Karpas-422 (cell line): Measurements from ENCODE around the gene CUTA. TPM values are rescaled to one million over a fixed set of nuclear protein-coding genes. Genes with fewer than 3 reads are reported as not detected.
"Not testable (repeated sequence)": the region's sequence is repeated elsewhere in the genome, so short reads cannot be mapped to it uniquely, and the experiment has no call there.

Experiments used
- DNase-seq: peaks from one replicate; pipeline ENCODE4 v3.0.0-alpha.2; 2015
- H2AFZ ChIP-seq: fragments of 200-600 bp; sonication (generic); 2 replicates; pipeline ENCODE4 v1.6.1; 2014; ENCODE audit warnings: antibody characterized with exemption, low read length, mixed read lengths
- H3K27ac ChIP-seq: fragments of 200-600 bp; sonication (generic); 2 replicates; pipeline ENCODE4 v1.5.1; 2014; ENCODE audit warnings: mild to moderate bottlenecking, low read length, moderate library complexity
- H3K27me3 ChIP-seq: fragments of 200-600 bp; sonication (generic); 2 replicates; pipeline ENCODE4 v1.6.1; 2014; ENCODE audit warnings: low read length, mixed read lengths
- H3K36me3 ChIP-seq: fragments of 200-600 bp; sonication (generic); 2 replicates; pipeline ENCODE4 v1.6.1; 2014; ENCODE audit warnings: low read length, mixed read lengths; ENCODE audit not compliant: insufficient read depth
- H3K4me1 ChIP-seq: fragments of 200-600 bp; sonication (generic); 2 replicates; pipeline ENCODE4 v1.6.1; 2014; ENCODE audit warnings: mild to moderate bottlenecking, low read length, mixed read lengths
- H3K4me2 ChIP-seq: fragments of 200-600 bp; sonication (generic); 2 replicates; pipeline ENCODE4 v1.6.1; 2014; ENCODE audit warnings: low read length, low read depth, mild to moderate bottlenecking; ENCODE audit not compliant: poor library complexity, severe bottlenecking
- H3K4me3 ChIP-seq: fragments of 200-600 bp; sonication (generic); 2 replicates; pipeline ENCODE4 v1.5.1; 2014; ENCODE audit warnings: mild to moderate bottlenecking, antibody characterized with exemption, low read length, mixed read lengths
- H3K79me2 ChIP-seq: fragments of 200-600 bp; sonication (generic); 2 replicates; pipeline ENCODE4 v1.6.1; 2014; ENCODE audit warnings: mild to moderate bottlenecking, low read length, mixed read lengths
- H3K9ac ChIP-seq: fragments of 200-600 bp; sonication (generic); 2 replicates; pipeline ENCODE4 v1.6.0; 2014; ENCODE audit warnings: low read length
- H3K9me2 ChIP-seq: fragments of 200-600 bp; sonication (generic), shearing (Covaris generic); replicated peaks from 2 replicates; pipeline ENCODE4 v1.6.0; 2014; ENCODE audit warnings: mild to moderate bottlenecking, low read length, moderate library complexity; ENCODE audit not compliant: insufficient read depth
- H3K9me3 ChIP-seq: fragments of 300-700, 200-600 bp; sonication (generic); 2 replicates; pipeline ENCODE4 v1.6.1; 2014; ENCODE audit warnings: low read length, mixed read lengths
- H4K20me1 ChIP-seq: fragments of 200-600 bp; sonication (generic); 2 replicates; pipeline ENCODE4 v1.6.1; 2014; ENCODE audit warnings: mild to moderate bottlenecking, antibody characterized with exemption, low read length, low read depth; ENCODE audit not compliant: insufficient read depth
- small RNA-seq: library from RNA; depleted of rRNA; stranded (forward); fragments of <200 nt; gene quantifications from one replicate; pipeline ENCODE3, GENCODE V24; 2014
- total RNA-seq: library from RNA; depleted of rRNA; stranded (reverse); fragments of >200 nt; shearing (Covaris generic); gene quantifications from 2 replicates; pipeline ENCODE4 v1.2.3, GENCODE V29; 2014; ENCODE audit warnings: low replicate concordance; rRNA removed

Gene CUTA
- total RNA-seq, 1 experiment from 2014 or later, result 260 TPM

DNA sequence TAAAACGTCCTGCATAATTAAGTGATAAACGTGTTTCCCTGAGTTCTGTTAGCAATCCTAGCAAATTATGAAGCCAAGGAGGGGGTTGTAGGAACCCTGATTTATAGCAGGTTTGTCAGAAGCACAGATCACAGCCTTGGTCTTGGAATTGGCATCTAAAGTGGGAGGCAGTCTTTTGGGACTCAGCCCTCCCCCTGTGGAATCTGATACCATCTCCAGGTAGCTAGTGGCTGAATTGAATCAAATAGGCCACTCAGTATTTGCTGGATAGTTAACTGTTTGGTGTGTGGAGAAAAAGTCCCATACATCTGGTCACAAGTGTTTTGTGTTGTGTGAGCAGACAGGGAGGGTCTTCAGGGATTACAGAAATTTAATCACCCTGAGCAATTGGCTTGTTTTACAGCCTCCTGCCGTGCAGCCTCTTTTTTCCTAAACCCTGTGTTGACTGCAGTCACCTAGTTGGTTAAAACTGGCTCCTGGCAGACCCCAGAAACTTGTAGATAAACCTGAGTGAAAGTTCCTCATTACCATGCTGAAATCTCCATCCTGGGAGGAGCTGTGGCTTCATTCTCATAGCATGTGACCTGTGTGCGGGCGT lies 45.3 kb downstream of the CUTA start:
- H3K9me3 ChIP-seq, result no peaks in the 10 kb centered on the region
- no peaks in the 10 kb centered on the region for H3K9me2 ChIP-seq
- H3K9ac ChIP-seq, result no peak overlapping the region; the same call in 1 of the 2 replicates
- H3K27ac ChIP-seq, result no peak overlapping the region
- H3K4me3 ChIP-seq, result no peak overlapping the region
- no peaks in the 10 kb centered on the region for H3K27me3 ChIP-seq
- no peaks in the 10 kb centered on the region for H4K20me1 ChIP-seq
- no peak overlapping the region for H3K4me2 ChIP-seq
- DNase-seq, result no peak
- no peaks in the 10 kb centered on the region for H3K36me3 ChIP-seq
- no peak overlapping the region for H2AFZ ChIP-seq
- no peaks in the 10 kb centered on the region for H3K4me1 ChIP-seq
- H3K79me2 ChIP-seq, result no peaks in the 10 kb centered on the region

DNA sequence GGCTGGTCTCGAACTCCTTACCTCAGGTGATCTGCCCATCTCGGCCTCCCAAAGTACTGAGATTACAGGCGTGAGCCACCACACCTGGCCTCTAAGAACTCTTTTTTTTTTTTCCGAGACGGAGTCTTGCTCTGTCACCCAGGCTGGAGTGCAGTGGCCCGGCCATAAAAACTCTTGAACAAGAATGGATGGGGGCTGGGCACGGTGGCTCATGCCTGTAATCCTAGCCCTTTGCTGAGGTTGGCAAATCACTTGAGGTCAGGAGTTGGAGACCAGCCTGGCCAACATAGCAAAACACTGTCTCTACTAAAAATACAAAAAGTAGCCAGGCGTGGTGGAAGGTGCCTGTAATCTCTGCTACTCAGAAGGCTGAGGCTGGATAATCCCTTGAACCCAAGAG lies 46.0 kb downstream of the CUTA start:
- not testable (repeated sequence) for H4K20me1 ChIP-seq, H3K27me3 ChIP-seq, H3K36me3 ChIP-seq, H3K4me1 ChIP-seq, H3K9ac ChIP-seq, H3K27ac ChIP-seq, H3K9me2 ChIP-seq, H3K4me2 ChIP-seq, DNase-seq, H3K79me2 ChIP-seq, H3K4me3 ChIP-seq, H2AFZ ChIP-seq, H3K9me3 ChIP-seq

DNA sequence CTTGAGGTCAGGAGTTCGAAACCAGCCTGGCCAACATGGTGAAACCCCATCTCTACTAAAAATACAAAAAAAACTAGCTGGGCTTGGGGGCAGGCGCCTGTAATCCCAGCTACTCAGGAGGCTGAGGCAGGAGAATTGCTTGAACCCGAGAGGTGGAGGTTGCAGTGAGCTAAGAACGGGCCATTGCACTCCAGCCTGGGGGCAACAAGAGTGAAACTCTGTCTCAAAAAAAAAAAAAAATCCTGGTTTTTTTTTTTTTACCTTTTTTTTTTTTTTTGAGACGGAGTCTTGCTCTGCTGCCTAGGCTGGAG lies 50.2 kb downstream of the CUTA start:
- not testable (repeated sequence) for H3K4me2 ChIP-seq, H3K9ac ChIP-seq, H3K9me3 ChIP-seq, H3K9me2 ChIP-seq, H3K36me3 ChIP-seq, H3K27ac ChIP-seq, H4K20me1 ChIP-seq, DNase-seq, H3K79me2 ChIP-seq, H2AFZ ChIP-seq, H3K4me3 ChIP-seq, H3K27me3 ChIP-seq, H3K4me1 ChIP-seq

DNA sequence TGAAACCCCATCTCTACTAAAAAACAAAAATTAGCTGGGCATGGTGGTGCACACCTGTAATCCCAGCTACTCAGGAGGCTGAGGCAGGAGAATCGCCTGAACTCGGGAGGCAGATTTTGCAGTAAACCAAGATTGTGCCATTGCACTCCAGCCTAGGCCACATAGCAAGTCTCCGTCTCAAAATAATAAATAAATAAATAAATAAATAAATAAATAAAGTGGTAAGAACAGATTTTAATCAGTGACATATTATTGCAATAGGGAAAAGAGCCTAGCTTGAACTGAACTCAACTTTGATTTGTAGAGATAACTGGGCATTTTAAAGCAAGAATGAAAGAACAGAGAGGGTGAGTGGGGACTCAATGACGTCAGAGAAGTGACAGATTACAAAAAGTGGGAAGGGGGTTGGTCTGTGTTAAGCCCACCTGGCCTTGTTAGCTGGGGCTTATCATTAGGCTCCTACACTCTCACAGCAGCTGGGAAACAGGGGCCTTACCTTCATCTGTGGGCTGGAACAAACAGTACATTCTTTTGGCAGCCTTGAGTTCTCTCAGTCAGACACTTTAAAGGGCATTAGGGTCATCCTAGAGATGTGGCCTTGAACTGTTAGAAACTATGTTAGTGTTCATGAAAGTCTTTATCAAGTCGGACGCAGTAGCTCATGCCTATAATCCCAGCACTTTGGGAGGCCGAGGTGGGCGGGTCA lies 50.7 kb downstream of the CUTA start:
- H3K9ac ChIP-seq, result no peak overlapping the region
- no peak for DNase-seq
- no peaks in the 10 kb centered on the region for H3K4me1 ChIP-seq
- no peak overlapping the region for H3K4me2 ChIP-seq
- no peak overlapping the region for H2AFZ ChIP-seq
- no peaks in the 10 kb centered on the region for H3K27me3 ChIP-seq
- no peaks in the 10 kb centered on the region for H3K9me3 ChIP-seq
- no peaks in the 10 kb centered on the region for H3K36me3 ChIP-seq
- no peaks in the 10 kb centered on the region for H3K79me2 ChIP-seq
- H4K20me1 ChIP-seq, result no peaks in the 10 kb centered on the region
- no peaks in the 10 kb centered on the region for H3K9me2 ChIP-seq
- no peak overlapping the region for H3K27ac ChIP-seq
- H3K4me3 ChIP-seq, result no peak overlapping the region

Small RNAs within 50 kb of the gene (small RNA-seq; reads per million reads assigned to genes)
- gene RPL35AP4 (not detected), gene ZBTB9 (not detected)

Other genes starting within 250 kb of the CUTA start
- gene COL11A2, start 225.6 kb downstream of the CUTA start, total RNA-seq, result 0.41 and 1.0 TPM in 2 replicates
- gene RXRB, start 217.4 kb downstream of the CUTA start, total RNA-seq, result 26.2 and 31.1 TPM in 2 replicates
- 14.0 and 31.9 TPM in 2 replicates for gene SLC39A7, start 217.2 kb downstream of the CUTA start, total RNA-seq
- gene HSD17B8, start 213.5 kb downstream of the CUTA start, total RNA-seq, result 15.5 and 26.2 TPM in 2 replicates
- 14.2 and 38.7 TPM in 2 replicates for gene RING1, start 209.6 kb downstream of the CUTA start, total RNA-seq
- 21.6 and 76.5 TPM in 2 replicates for gene VPS52, start 146.2 kb downstream of the CUTA start, total RNA-seq
- gene RPS18, start 146.0 kb downstream of the CUTA start, total RNA-seq, result 7,996 and 13,063 TPM in 2 replicates
- 3.4 and 16.2 TPM in 2 replicates for gene B3GALT4, start 141.0 kb downstream of the CUTA start, total RNA-seq
- gene WDR46, start 128.9 kb downstream of the CUTA start, total RNA-seq, result 59.6 and 91.1 TPM in 2 replicates
- 66.7 and 126 TPM in 2 replicates for gene PFDN6, start 128.5 kb downstream of the CUTA start, total RNA-seq
- gene RGL2, start 119.2 kb downstream of the CUTA start, total RNA-seq, result 35.1 and 47.2 TPM in 2 replicates
- 102 and 188 TPM in 2 replicates for gene TAPBP, start 104.0 kb downstream of the CUTA start, total RNA-seq
- 4.9 and 11.8 TPM in 2 replicates for gene ZBTB22, start 100.4 kb downstream of the CUTA start, total RNA-seq
- 45.8 and 55.6 TPM in 2 replicates for gene DAXX, start 95.1 kb downstream of the CUTA start, total RNA-seq
- 37.8 and 42.8 TPM in 2 replicates for gene KIFC1, start 26.3 kb downstream of the CUTA start, total RNA-seq
- gene PHF1, start 7.1 kb downstream of the CUTA start, total RNA-seq, result 32.6 and 66.6 TPM in 2 replicates
- 16.3 and 16.7 TPM in 2 replicates for gene SYNGAP1, start 2.0 kb upstream of the CUTA start, total RNA-seq
- gene ZBTB9, start 36.5 kb upstream of the CUTA start, total RNA-seq, result 5.1 and 6.8 TPM in 2 replicates
- 9.9 and 18.7 TPM in 2 replicates for gene BAK1, start 162.2 kb upstream of the CUTA start, total RNA-seq
- gene ITPR3, start 203.2 kb upstream of the CUTA start, total RNA-seq, result 3.9 and 6.1 TPM in 2 replicates